NB4 (cell line): Measurements from ENCODE around the gene CFAP221.

Experiments used
- DNase-seq: peaks from one replicate; pipeline ENCODE4 v3.0.0; 2010; ENCODE audit warnings: low read depth
- H3K4me3 ChIP-seq: one replicate; pipeline ENCODE4 v1.5.1; 2011; ENCODE audit warnings: mild to moderate bottlenecking, low read depth, low read length, moderate library complexity
- CTCF ChIP-seq: IDR thresholded peaks from one replicate; pipeline ENCODE4 v1.5.1; 2012; ENCODE audit warnings: low read depth, low read length
- MAX ChIP-seq: IDR thresholded peaks from 2 replicates; pipeline ENCODE4 v1.6.1; 2011; ENCODE audit warnings: low read depth, low read length
- MYC ChIP-seq: IDR thresholded peaks from 2 replicates; pipeline ENCODE4 v1.6.1; 2011; ENCODE audit warnings: low read depth, low read length
- POLR2A ChIP-seq: IDR thresholded peaks from 2 replicates; pipeline ENCODE4 v1.6.1; 2011; ENCODE audit warnings: mild to moderate bottlenecking; ENCODE audit not compliant: insufficient read length; ENCODE audit errors: extremely low read depth

Gene CFAP221

GRCh38 chr2:119544075-119544938, at the start of gene CFAP221:
CFAP221 (plus strand) TSS chr2:119544449; CDS start chr2:119546132, 1,683 bp downstream.
- peak; percentile 43 for DNase-seq
- peak within 1 kb of the TSS; percentile 22 for H3K4me3 ChIP-seq
- no peak for TF ChIP-seq MYC
- no peak for TF ChIP-seq MAX
- no peak for TF ChIP-seq POLR2A
- no peak for TF ChIP-seq CTCF

GRCh38 chr2:119495948-119496347, 48.3 kb upstream of the CFAP221 start:
- TF ChIP-seq MYC (no peak), MAX (no peak), CTCF (no peak), POLR2A (no peak)
- no peak overlapping the region for H3K4me3 ChIP-seq
- DNase-seq = no peak

- no peak overlapping the region for H3K4me3 ChIP-seq
- DNase-seq = no peak
- no peak for TF ChIP-seq POLR2A
- TF ChIP-seq MYC = no peak
- no peak for TF ChIP-seq MAX
- TF ChIP-seq CTCF = no peak
Observed at GRCh38 chr2:119496682-119497081, 47.6 kb upstream of the CFAP221 start.

GRCh38 chr2:119508756-119509155, 35.5 kb upstream of the CFAP221 start:
- H3K4me3 ChIP-seq = no peak overlapping the region
- TF ChIP-seq MYC (no peak), CTCF (no peak), MAX (no peak), POLR2A (no peak)
- DNase-seq = no peak

GRCh38 chr2:119511989-119512388, 32.3 kb upstream of the CFAP221 start:
- no peak overlapping the region for H3K4me3 ChIP-seq
- DNase-seq = no peak

More at GRCh38 chr2:119511989-119512388, 32.3 kb upstream of the CFAP221 start:
- TF ChIP-seq POLR2A (no peak), MAX (no peak), CTCF (no peak), MYC (no peak)
